ENCODE measurements around the gene ATXN1.

The ATXN1 gene

DNA sequence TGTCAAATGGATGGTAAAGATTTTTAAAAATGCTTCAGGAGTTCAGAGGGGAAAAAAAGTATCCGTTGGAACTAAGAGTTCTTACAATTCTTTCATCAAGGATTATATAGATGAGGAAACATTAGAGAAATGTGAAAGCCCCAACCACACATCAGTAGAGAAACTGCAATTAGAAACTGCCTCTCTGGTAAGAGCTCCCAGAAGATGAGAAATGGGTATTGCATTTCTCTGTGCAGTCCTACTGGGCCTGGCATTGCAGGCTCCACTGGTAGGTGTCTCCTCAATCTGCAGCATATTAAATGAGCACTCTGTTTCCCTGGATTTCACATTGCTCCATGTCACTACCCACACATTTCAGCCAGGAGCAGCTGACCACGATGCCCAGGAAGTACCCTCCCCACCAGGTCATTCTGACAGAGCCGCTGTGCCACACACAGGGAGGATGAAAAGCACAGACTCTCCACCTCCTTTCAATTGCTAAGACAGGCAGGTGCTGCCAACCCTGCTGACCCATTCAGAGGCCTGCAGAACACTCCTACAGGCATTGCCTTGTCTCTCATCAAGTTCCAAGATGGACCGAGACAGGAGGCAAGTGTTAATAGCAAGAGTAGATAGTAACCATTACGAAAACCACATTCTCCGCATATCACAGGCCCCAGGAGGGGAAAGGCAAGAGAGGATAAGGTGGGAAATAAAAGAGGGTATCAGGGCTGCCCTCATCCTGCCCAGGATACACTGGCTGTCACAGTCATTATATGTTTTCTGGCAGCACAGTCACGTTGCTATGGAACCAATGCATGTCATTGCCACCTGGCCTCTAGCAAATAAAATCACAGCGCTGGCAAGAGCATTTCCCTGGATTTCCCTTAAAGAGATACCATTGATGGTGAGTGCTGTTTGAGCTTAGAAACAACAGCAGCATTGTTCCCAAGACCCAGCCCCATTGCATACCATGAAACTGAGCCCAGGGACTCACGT, 241.7 kb downstream of the ATXN1 start:
- no peak for DNase-seq

GRCh38 chr6:16518265-16518664, 243.0 kb downstream of the ATXN1 start:
- no peak for DNase-seq

DNA sequence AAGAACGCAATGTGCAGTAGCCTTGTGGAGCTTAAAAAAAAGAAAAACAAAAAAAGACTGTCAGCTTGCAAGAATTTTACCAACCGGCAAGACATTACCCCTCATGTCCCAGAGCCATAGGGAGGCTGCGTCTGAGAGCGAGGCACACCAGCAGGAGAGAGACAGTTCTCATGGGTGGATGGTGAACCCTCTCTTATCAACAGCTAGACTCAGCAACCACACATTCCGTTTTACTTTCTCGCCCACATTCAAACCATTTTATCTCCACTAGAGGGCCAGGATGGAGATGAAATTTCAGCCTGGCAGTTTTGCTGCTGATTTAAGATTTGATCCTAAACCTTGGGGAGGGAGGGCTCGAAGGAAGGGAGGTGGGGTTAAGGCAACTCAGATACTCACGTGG, 247.0 kb downstream of the ATXN1 start:
- peak; percentile 58 for DNase-seq

GRCh38 chr6:16512544-16513290, 248.5 kb downstream of the ATXN1 start:
- DNase-seq, result no peak

DNA sequence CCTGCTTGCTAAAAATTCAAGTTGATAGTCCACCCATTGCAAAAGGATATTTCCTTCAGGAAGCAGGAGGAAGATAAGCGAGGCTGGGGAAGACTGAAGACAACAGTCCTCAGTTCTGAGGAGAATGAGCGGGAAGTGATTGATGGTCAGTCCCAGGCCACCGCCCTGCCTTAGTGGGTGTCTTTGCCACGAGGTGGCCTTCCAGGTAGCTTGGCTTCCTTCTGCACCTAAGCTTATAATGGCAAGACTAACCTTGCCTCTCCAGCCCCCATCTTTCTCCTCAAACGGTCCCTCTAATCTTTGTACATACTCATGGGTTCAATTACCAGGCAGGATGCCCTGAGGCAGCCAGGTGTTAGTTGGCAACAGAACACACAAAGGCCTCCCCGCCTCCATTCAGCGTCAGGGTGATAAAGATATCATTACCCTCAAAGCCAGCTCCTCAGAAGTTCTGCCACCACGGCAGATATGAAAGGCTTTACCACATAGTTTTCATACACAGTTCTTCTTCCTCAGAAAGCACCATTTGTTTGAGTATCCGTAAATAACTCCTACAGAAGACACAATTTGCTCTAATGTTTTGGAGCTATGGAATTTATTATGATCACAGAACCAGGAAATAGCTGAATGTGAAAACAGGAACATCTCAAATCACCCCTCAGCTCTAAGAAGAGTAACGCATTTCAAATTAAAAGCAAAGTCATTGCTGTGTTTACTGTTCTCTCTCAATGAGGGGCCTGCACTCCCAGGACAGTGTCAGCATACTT, 249.4 kb downstream of the ATXN1 start:
- no peak for DNase-seq

DNA sequence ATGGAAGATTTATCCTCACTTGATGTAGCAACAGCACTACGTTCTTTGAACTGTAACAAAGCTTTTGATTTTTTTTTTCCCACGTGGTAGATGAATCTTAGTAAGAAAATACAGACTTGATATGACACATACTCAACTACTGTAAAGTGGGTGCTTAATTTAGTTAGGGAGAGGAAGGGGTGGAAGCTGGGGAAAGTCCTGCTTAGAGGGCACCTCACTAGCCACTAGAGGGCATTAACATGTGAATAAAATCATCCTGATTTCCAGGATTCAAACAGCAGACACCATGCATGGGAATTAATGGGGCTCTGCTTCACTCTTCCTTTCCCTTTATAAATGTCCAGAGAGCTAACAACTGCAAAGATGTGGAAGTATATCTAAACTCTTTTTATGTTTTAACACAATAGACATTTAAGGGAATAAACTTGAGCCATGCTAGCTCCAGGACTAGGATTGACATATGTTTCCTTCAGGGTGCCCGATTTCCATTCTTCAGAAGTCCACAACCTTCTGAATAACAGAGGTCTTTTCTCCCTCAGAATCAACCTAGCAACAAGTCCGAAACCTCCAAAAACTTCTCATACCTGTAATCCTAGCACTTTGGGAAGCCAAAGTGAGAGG, 250.1 kb downstream of the ATXN1 start:
- DNase-seq, result peak; percentile 50

DNA sequence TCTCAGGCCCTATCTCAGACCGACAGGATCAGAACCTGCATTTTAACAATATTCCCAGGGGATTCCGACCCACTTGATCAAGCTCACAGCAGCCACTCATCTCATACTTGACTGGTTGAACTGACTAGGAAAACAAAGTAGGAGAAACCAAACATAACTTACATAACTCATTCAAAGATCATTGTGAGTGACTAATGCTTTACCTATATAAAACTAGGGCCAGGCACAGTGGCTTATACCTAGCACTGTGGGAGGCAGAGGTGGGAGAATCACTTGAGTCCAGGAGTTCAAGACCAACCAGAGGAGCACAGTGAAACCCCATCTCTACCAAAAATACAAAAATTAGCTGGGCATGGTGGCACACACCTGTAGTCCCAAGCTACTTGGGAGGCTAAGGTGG, 251.0 kb downstream of the ATXN1 start:
- no peak for DNase-seq

DNA sequence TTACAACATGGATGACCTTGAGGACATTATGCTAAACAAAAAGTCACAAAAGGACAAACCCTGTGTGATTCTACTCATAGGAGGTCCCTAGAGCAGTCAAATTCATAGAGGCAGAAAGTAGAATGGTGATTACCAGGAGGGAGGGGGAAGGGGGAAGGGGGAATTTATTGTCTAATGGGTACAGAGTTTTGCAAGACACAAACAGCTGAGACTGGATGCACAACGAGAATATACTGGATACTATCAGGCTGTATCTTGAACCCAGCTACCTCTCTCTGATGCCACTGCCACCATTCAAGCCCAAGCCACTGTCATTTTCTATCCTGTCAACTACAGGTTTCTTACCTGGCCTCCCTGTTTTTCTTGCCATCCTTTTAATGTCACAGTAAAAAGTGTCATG, 252.3 kb downstream of the ATXN1 start:
- DNase-seq, result no peak

DNA sequence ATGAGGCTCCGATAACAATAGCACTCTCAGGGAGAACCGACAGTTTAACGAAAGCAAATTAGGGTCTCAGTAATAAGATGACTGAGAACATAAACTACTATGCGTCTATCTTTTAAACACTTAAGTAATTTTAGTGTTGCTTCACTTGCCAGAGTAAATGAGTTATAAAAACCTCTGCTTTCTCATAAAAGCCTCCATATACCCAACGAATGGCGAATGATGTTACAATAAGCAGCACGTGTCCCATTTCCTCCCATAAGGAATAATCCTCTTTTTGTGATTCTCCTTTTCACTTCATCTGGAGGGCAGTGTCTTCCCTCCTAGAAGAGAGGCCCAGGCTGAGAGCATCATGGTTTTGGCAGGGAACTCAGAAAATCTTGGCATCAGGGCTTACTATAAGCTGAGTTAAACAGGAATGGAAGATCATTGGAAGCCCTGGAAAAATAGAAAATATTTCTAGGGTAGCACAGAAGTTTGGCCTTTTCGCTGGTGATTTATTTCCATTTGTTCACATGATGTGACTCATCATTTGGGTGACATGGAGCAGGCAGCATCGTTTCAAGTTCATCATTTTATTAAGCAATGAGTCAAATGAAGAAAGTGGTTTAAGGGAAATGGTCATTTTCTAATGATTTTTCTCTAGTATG, 255.4 kb downstream of the ATXN1 start:
- DNase-seq, result peak; percentile 86

GRCh38 chr6:16504609-16505008, 256.7 kb downstream of the ATXN1 start:
- DNase-seq, result no peak

GRCh38 chr6:16503970-16504415, 257.3 kb downstream of the ATXN1 start:
- peak; percentile 35 for DNase-seq

DNA sequence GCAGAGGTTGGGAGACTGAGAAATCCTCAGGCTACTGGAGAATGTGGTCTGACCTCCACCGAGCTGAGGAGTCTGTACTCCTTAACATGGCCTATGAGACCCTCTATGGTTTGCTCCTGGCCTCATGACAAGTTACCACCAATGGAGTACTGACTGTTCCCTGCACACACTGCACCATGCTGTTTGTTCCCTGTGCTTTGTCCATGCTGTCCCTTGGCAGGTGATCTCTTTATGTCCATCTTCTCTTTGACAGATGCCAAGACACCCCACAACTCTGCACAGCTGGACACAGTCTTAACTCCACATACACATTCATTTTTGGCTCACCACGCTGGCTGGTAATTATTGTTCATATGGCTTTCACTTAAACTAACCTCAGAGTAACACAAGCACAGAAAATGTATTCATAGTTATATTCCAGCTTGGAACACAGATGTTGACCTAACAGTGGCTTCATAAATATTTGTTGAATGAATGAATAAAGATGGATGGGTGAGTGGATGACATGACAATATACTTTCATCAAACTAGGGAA, 258.0 kb downstream of the ATXN1 start:
- no peak for DNase-seq

DNA sequence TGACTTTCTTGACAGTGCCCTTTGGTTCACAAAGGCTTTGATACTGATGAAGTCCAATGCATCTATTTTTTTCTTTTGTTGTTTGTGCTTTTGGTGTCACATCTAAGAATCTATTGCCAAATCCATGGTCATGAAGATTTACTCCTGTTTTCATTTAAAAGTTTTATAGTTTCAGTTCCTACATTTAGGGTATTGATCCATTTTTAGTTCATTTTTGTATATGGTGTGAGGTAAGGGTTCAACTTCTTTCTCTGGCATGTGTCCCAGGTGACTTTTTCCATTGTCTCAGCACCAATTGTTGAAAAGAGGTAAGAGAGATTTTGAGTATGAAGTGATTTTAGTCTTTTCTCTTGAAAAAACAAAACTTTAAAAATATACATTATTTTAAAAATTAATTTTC, 262.3 kb downstream of the ATXN1 start:
- no peak for DNase-seq

DNA sequence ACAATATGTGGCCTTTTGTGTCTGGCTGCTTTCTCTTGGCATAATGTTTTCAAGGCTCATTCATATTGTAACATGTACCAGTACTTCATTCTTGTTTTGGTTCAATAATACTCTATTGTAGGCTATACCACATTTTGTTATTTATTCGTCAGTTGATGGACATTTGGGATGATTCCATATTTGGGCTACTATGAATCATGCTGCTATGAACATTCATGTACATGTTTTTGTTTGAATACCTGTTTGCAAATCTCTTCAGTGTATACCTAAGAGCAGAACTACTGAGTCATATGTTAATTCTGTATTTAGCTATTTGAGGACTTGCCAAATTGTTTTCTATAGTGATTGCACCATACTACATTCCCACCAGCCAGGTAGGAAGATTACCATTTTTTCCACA, 263.0 kb downstream of the ATXN1 start:
- DNase-seq, result no peak

GRCh38 chr6:16496991-16497801, 264.1 kb downstream of the ATXN1 start:
- no peak for DNase-seq

DNA sequence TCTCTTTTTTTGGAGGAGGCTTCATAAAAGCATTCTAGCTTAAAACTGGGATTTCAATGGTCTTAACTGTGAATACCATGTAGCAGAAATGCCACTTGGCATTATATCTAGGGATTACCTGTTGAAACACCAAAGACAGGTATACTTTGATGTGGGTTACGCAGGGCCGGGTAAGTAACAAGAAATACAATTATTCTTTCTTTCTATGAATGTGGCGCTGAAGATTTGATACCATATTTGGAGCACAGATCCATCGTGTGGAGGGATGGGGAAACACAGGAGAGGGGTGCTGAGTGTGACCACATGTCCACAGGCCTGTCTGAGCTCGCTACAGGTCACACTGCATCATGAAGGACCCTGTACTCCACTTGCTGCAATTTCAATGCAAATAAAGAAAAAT, 265.1 kb downstream of the ATXN1 start:
- DNase-seq, result no peak

DNA sequence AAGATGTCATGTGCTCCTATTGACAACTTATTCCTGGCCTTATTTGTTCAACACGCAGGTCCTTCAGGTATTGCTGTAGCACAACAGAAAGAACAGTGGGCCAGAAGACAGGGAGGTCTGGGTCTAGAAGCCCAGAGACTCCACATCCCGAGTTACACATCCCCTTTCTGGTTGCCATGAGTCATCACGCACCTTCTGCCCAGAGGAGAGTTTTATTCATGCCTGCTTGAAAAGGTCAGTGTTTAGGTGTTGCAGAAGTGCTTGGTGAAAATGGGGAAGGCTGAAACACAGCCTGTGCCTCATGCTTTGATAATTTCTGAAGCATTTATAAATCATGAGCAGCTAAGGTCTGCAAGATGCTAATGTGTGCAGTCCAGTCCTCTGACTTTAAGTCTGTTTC, 266.5 kb downstream of the ATXN1 start:
- DNase-seq, result no peak

GRCh38 chr6:16493802-16494201, 267.5 kb downstream of the ATXN1 start:
- DNase-seq, result no peak

DNA sequence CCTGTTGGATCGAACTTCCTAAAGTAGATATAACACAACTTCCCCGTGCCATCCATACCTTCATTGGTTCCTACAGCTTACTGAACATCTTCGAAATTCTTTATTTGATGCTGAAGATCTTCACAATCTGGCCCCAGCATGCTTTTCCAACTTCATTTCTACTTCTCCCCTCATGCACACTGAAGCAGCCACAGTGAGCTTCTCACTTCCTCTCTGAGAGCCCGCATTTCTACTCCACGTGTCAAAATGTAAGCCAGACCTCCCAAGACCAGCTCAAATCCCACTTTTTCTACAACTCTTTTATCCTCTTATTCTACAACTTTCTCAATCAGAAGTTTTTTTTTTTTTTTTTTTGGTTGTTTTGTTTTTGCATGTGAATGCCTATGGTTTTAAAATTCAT, 268.1 kb downstream of the ATXN1 start:
- DNase-seq, result no peak

DNA sequence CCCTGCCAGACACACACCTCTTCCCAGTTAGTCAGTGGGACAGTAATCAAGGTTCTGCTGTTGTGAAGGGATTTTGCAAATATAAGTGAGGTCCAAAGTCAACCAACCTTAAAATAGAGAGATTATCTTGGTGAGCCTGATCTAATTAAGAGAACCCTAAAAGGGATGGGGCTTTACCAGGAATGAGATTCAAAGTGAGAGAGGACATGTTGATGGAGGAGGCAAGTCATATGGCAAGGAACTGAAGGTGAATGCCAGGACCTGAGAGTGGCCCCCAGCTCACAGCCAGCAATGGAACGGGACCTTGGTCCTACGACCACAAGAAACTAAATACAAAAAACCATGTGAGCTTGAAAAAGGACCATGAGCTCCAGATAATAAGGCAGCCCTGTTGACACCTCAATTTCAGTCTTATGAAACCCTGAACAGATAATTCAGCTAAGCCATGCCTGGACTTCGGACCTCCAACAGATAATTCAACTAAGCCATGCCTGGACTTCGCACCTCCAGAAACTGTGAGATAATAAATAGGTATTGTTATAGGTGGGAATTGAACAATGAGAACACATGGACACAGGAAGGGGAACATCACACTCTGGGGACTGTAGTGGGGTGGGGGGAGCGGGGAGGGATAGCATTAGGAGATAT, 269.5 kb downstream of the ATXN1 start:
- DNase-seq, result no peak

GRCh38 chr6:16490616-16491015, 270.6 kb downstream of the ATXN1 start:
- DNase-seq, result no peak
